WTC11 (cell line): ENCODE data around the gene CROCC. TPM values are rescaled to one million over a fixed set of nuclear protein-coding genes. Genes with fewer than 3 reads are reported as not detected.

Source experiments
- ATAC-seq: fragments of 200-7000 bp; cut with Tn5 transposase; 2 replicates; pipeline ENCODE4 v1.10.0; 2021; ENCODE audit warnings: mild to moderate bottlenecking, moderate library complexity
- CTCF ChIA-PET: fragments of 300-600 bp; sonication (Branson Sonifier 250); formaldehyde crosslinking; loops from one replicate; lab custom pipeline; 2021; ENCODE audit warnings: antibody characterized with exemption; lab: Charles Lee
- POLR2A ChIA-PET: fragments of 350-600 bp; sonication (Branson Sonifier 250); formaldehyde crosslinking; loops from one replicate; lab custom pipeline; 2021; ENCODE audit warnings: antibody characterized with exemption; lab: Charles Lee
- DNase-seq: peaks from one replicate; pipeline ENCODE4 v3.0.0; 2021; ENCODE audit warnings: low spot score
- H3K27ac Mint-ChIP-seq: 2 replicates; pipeline ENCODE4 v1.8.0; 2021; ENCODE audit warnings: mixed read lengths
- H3K27me3 Mint-ChIP-seq: 2 replicates; pipeline ENCODE4 v1.8.0; 2021; ENCODE audit warnings: low read depth, mild to moderate bottlenecking, moderate library complexity, mixed read lengths
- H3K36me3 Mint-ChIP-seq: 2 replicates; pipeline ENCODE4 v1.8.0; 2021; ENCODE audit warnings: mixed read lengths
- H3K4me1 Mint-ChIP-seq: 2 replicates; pipeline ENCODE4 v1.8.0; 2022; ENCODE audit warnings: mixed read lengths
- H3K4me3 Mint-ChIP-seq: 2 replicates; pipeline ENCODE4 v1.8.0; 2021; ENCODE audit warnings: mild to moderate bottlenecking, moderate library complexity, mixed read lengths
- H3K9me3 Mint-ChIP-seq: 2 replicates; pipeline ENCODE4 v1.8.0; 2021; ENCODE audit warnings: mixed read lengths
- ATF2 ChIP-seq: sonication (generic); formaldehyde crosslinking; IDR thresholded peaks from 2 replicates; pipeline ENCODE4 v1.8.1; 2022; ENCODE audit warnings: low read depth, missing genetic modification reagents, borderline replicate concordance
- ATF3 ChIP-seq: sonication (generic); formaldehyde crosslinking; conservative IDR thresholded peaks from 2 replicates; pipeline ENCODE4 v1.8.1; 2022; ENCODE audit warnings: mild to moderate bottlenecking, missing genetic modification reagents
- EMX1 ChIP-seq: fragments of 250-450 bp; sonication (Bioruptor Pico); IDR thresholded peaks from 2 replicates; pipeline ENCODE4 v1.8.0; 2021; ENCODE audit warnings: mild to moderate bottlenecking
- ERG ChIP-seq: fragments of 250-450 bp; sonication (Bioruptor Pico); IDR thresholded peaks from 2 replicates; pipeline ENCODE4 v1.8.0; 2021; ENCODE audit warnings: mild to moderate bottlenecking
- ESRRA ChIP-seq: sonication (generic); formaldehyde crosslinking; IDR thresholded peaks from 2 replicates; pipeline ENCODE4 v1.8.1; 2022; ENCODE audit warnings: mild to moderate bottlenecking, missing genetic modification reagents, borderline replicate concordance
- FOXK1 ChIP-seq: sonication (generic); formaldehyde crosslinking; IDR thresholded peaks from 2 replicates; pipeline ENCODE4 v1.8.0; 2022; ENCODE audit warnings: mild to moderate bottlenecking, moderate library complexity, missing genetic modification reagents
- GRHL2 ChIP-seq: fragments of 250-450 bp; sonication (Bioruptor Pico); IDR thresholded peaks from 2 replicates; pipeline ENCODE4 v1.8.0; 2022; ENCODE audit warnings: mild to moderate bottlenecking, moderate library complexity; ENCODE audit not compliant: insufficient replicate concordance, severe bottlenecking
- NFATC4 ChIP-seq: fragments of 250-450 bp; sonication (Bioruptor Pico); IDR thresholded peaks from 2 replicates; pipeline ENCODE4 v1.9.0; 2021; ENCODE audit warnings: mild to moderate bottlenecking
- PRDM15 ChIP-seq: sonication (generic); formaldehyde crosslinking; IDR thresholded peaks from 2 replicates; pipeline ENCODE4 v1.8.0; 2022; ENCODE audit warnings: missing genetic modification reagents
- RORB ChIP-seq: fragments of 250-450 bp; sonication (Bioruptor Pico); IDR thresholded peaks from 2 replicates; pipeline ENCODE4 v1.9.0; 2021; ENCODE audit warnings: mild to moderate bottlenecking
- SMAD3 ChIP-seq: sonication (generic); formaldehyde crosslinking; IDR thresholded peaks from 2 replicates; pipeline ENCODE4 v1.8.0; 2022; ENCODE audit warnings: missing genetic modification reagents, mild to moderate bottlenecking, borderline replicate concordance
- TP53 ChIP-seq: sonication (generic); formaldehyde crosslinking; IDR thresholded peaks from 2 replicates; pipeline ENCODE4 v1.8.1; 2023; ENCODE audit warnings: mild to moderate bottlenecking, missing genetic modification reagents
- USF1 ChIP-seq: sonication (generic); formaldehyde crosslinking; IDR thresholded peaks from 2 replicates; pipeline ENCODE4 v1.8.0; 2022; ENCODE audit warnings: mild to moderate bottlenecking, missing genetic modification reagents
- ZNF121 ChIP-seq: sonication (generic); formaldehyde crosslinking; IDR thresholded peaks from 2 replicates; pipeline ENCODE4 v1.8.0; 2023; ENCODE audit warnings: missing genetic modification reagents
- ZNF232 ChIP-seq: sonication (generic); formaldehyde crosslinking; IDR thresholded peaks from 2 replicates; pipeline ENCODE4 v1.8.0; 2022; ENCODE audit warnings: mild to moderate bottlenecking, missing genetic modification reagents
- ZNF281 ChIP-seq: sonication (generic); formaldehyde crosslinking; IDR thresholded peaks from 2 replicates; pipeline ENCODE4 v1.8.0; 2023; ENCODE audit warnings: mild to moderate bottlenecking, missing genetic modification reagents
- ZNF416 ChIP-seq: fragments of 250-450 bp; sonication (Bioruptor Pico); IDR thresholded peaks from 2 replicates; pipeline ENCODE4 v1.9.0; 2021; ENCODE audit warnings: mild to moderate bottlenecking, inconsistent platforms
- ZNF423 ChIP-seq: fragments of 250-450 bp; sonication (Bioruptor Pico); IDR thresholded peaks from 2 replicates; pipeline ENCODE4 v2.1.2; 2022; ENCODE audit warnings: mild to moderate bottlenecking, moderate library complexity
- ZNF425 ChIP-seq: fragments of 250-450 bp; sonication (Bioruptor Pico); conservative IDR thresholded peaks from 2 replicates; pipeline ENCODE4 v1.9.0; 2021; ENCODE audit warnings: mild to moderate bottlenecking
- total RNA-seq: library from RNA; stranded (reverse); gene quantifications from 3 replicates; pipeline ENCODE4 v1.2.3, GENCODE V29; 2021

CROCC gene
- total RNA-seq, 1 experiment from 2014 or later: 75.6 TPM

GRCh38 chr1:16982902-16983301 is 61.2 kb downstream of the CROCC start (continued):
- no peak for TF ChIP-seq USF1 (CRISPR knock-in tag)
- no peak for TF ChIP-seq RORB
- no peak for TF ChIP-seq ATF3 (CRISPR knock-in tag)
- no peak for TF ChIP-seq FOXK1 (CRISPR knock-in tag)
- no peak for TF ChIP-seq ZNF416 (CRISPR knock-in tag)
- TF ChIP-seq ZNF281 (CRISPR knock-in tag): no peak
- no peak for TF ChIP-seq ZNF121
- no peak for TF ChIP-seq NFATC4 (CRISPR knock-in tag)
- TF ChIP-seq ZNF423: no peak
- TF ChIP-seq ERG (CRISPR knock-in tag): no peak
- no peak for TF ChIP-seq ATF2 (CRISPR knock-in tag)
- TF ChIP-seq, all 79 proteins: peak for 0

GRCh38 chr1:16983649-16984048 is 61.9 kb downstream of the CROCC start:
- Mint-ChIP-seq H3K4me3 (no peak overlapping the region), H3K9me3 (no peaks in the 10 kb centered on the region), H3K36me3 (no peaks in the 10 kb centered on the region), H3K4me1 (peaks cover 24% of the 10 kb centered on the region), H3K27me3 (no peaks in the 10 kb centered on the region; the same call in 1 of the 2 replicates), H3K27ac (peak overlapping the region; percentile 86)
- POLR2A ChIA-PET: no interaction called here
- no peak for ATAC-seq
- CTCF ChIA-PET: interaction anchor here (0.7 to 5.9 kb wide), 2 partner anchors 23 to 284 kb away, joined by 3 to 34 read pairs; no protein-coding TSS in a partner anchor
- no peak for DNase-seq
- no peak for TF ChIP-seq FOXK1 (CRISPR knock-in tag)

GRCh38 chr1:16984717-16985116 is 63.0 kb downstream of the CROCC start:
- no peaks in the 10 kb centered on the region for H3K9me3 Mint-ChIP-seq
- no peak overlapping the region; the same call in 1 of the 2 replicates for H3K27ac Mint-ChIP-seq
- H3K36me3 Mint-ChIP-seq: no peaks in the 10 kb centered on the region
- no peaks in the 10 kb centered on the region; the same call in 1 of the 2 replicates for H3K27me3 Mint-ChIP-seq
- ChIA-PET CTCF (interaction anchor here (0.8 to 5.3 kb wide), 4 partner anchors 17 to 28 kb away, joined by 3 to 67 read pairs (median 4); no protein-coding TSS in a partner anchor), POLR2A (no interaction called here)
- H3K4me1 Mint-ChIP-seq: peaks cover 18% of the 10 kb centered on the region
- no peak overlapping the region for H3K4me3 Mint-ChIP-seq
- DNase-seq: no peak
- ATAC-seq: no peak
- TF ChIP-seq ZNF425 (CRISPR knock-in tag) (no peak), GRHL2 (CRISPR knock-in tag) (no peak), USF1 (CRISPR knock-in tag) (no peak), TP53 (CRISPR knock-in tag) (no peak), PRDM15 (CRISPR knock-in tag) (no peak), ZNF232 (CRISPR knock-in tag) (no peak), ATF3 (CRISPR knock-in tag) (no peak), SMAD3 (CRISPR knock-in tag) (no peak), ZNF423 (no peak), ESRRA (no peak), EMX1 (no peak)
